Measurements from ENCODE around the gene MACROD2.

DNA sequence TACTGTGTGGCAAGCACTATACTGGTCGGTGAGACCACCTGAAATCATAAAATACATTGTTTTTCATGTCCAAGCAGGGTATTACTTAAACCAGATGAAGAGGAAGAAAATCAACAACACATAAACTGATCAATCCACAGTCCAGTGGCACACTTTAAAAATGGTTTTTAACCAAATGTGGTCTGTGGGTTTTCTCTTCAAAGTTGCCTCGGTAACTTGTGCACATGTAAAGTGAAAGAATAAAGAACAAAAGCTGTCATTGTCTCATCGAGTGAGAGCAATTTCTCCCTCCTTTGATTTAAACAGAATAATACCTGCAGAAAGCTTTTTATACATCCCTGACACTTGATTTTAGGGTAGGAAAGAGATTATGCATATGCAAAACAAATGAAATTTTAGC lies 338.4 kb downstream of the MACROD2 start:
- TF ChIP-seq, protein P1, sequence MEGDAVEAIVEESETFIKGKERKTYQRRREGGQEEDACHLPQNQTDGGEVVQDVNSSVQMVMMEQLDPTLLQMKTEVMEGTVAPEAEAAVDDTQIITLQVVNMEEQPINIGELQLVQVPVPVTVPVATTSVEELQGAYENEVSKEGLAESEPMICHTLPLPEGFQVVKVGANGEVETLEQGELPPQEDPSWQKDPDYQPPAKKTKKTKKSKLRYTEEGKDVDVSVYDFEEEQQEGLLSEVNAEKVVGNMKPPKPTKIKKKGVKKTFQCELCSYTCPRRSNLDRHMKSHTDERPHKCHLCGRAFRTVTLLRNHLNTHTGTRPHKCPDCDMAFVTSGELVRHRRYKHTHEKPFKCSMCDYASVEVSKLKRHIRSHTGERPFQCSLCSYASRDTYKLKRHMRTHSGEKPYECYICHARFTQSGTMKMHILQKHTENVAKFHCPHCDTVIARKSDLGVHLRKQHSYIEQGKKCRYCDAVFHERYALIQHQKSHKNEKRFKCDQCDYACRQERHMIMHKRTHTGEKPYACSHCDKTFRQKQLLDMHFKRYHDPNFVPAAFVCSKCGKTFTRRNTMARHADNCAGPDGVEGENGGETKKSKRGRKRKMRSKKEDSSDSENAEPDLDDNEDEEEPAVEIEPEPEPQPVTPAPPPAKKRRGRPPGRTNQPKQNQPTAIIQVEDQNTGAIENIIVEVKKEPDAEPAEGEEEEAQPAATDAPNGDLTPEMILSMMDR (conservative IDR thresholded peaks at IDR 0.05; ENCODE audit: low read depth, low read length), result no peak
- no peak for TF ChIP-seq EZH2 (IDR thresholded peaks at IDR 0.05; ENCODE audit: borderline replicate concordance, low read depth, low read length, poor library complexity, severe bottlenecking)
